H1 (cell line): Measurements from ENCODE around the gene SNX6. TPM values are rescaled to one million over a fixed set of nuclear protein-coding genes. Genes with fewer than 3 reads are reported as not detected.
"Not testable (repeated sequence)": the region's sequence is repeated elsewhere in the genome, so short reads cannot be mapped to it uniquely, and the experiment has no call there.

Experiments
- CTCF ChIA-PET: fragments of 300-600 bp; sonication (Branson Sonifier 250); formaldehyde crosslinking; loops from one replicate; lab custom pipeline; 2021; ENCODE audit not compliant: partially characterized antibody; lab: Charles Lee
- POLR2A ChIA-PET: fragments of 300-600 bp; sonication (Branson Sonifier 250); formaldehyde crosslinking; loops from one replicate; lab custom pipeline; 2021; ENCODE audit warnings: inconsistent platforms; ENCODE audit not compliant: partially characterized antibody; lab: Charles Lee
- DNase-seq, 2 experiments: peaks; one replicate each; pipeline versions ENCODE4 v3.0.0 to v3.0.0-alpha.2; 2010 to 2022; ENCODE audit warnings: low spot score in 2 of 2, low read depth in 1 of 2, mixed read lengths in 1 of 2
- FAIRE-seq: peaks from 2 replicates; lab custom pipeline; 2011; peaks lifted over from hg19 to GRCh38; lab: Jason Lieb, UNC
- H2AFZ ChIP-seq: 2 replicates; pipeline ENCODE4 v1.8.1; 2012; ENCODE audit warnings: low read length, inconsistent platforms
- H2AK5ac ChIP-seq: 2 replicates; pipeline ENCODE4 v1.6.1; 2013; ENCODE audit warnings: low read depth, low read length
- H2BK120ac ChIP-seq: replicated peaks from 2 replicates; pipeline ENCODE3; 2013; ENCODE audit warnings: low read depth, low read length, inconsistent platforms
- H2BK12ac ChIP-seq: 2 replicates; pipeline ENCODE4 v1.6.1; 2013; ENCODE audit warnings: low read depth, low read length
- H2BK15ac ChIP-seq: 2 replicates; pipeline ENCODE4 v1.6.1; 2013; ENCODE audit warnings: low read length
- H2BK20ac ChIP-seq: 2 replicates; pipeline ENCODE4 v1.6.1; 2013; ENCODE audit warnings: low read length
- H2BK5ac ChIP-seq: 2 replicates; pipeline ENCODE4 v1.6.1; 2013; ENCODE audit warnings: low read depth, low read length
- H3K14ac ChIP-seq: 2 replicates; pipeline ENCODE4 v1.6.1; 2013; ENCODE audit warnings: inconsistent platforms; ENCODE audit not compliant: insufficient read length
- H3K18ac ChIP-seq: 2 replicates; pipeline ENCODE4 v1.6.1; 2013; ENCODE audit warnings: low read length; ENCODE audit errors: extremely low read depth
- H3K23ac ChIP-seq: 2 replicates; pipeline ENCODE4 v1.6.1; 2013; ENCODE audit warnings: inconsistent platforms; ENCODE audit not compliant: insufficient read length
- H3K23me2 ChIP-seq: 2 replicates; pipeline ENCODE4 v1.6.1; 2013; ENCODE audit warnings: low read depth, low read length
- H3K27ac ChIP-seq: 2 replicates; pipeline ENCODE4 v1.6.1; 2011; ENCODE audit warnings: low read depth, low read length, inconsistent platforms
- H3K27me3 ChIP-seq, 4 experiments: replicated peaks in 1 of 4; 1 replicate in 1 of 4; 2 replicates in 3 of 4; pipeline versions ENCODE4 v1.6.1 to v1.8.1; 2011 to 2013; ENCODE audit warnings: low read length in 3 of 4, mild to moderate bottlenecking in 3 of 4, inconsistent platforms in 2 of 4, mixed read lengths in 2 of 4, moderate library complexity in 1 of 4; ENCODE audit not compliant: control insufficient read depth in 3 of 4, insufficient read depth in 3 of 4; ENCODE audit errors: extremely low read depth in 1 of 4
- H3K36me3 ChIP-seq, 4 experiments: 2 replicates each; pipeline versions ENCODE4 v1.6.1 to v1.8.1; 2011 to 2013; ENCODE audit warnings: mild to moderate bottlenecking in 4 of 4, low read length in 3 of 4, moderate library complexity in 2 of 4, control low read depth in 1 of 4, inconsistent platforms in 1 of 4; ENCODE audit not compliant: insufficient read depth in 4 of 4, control insufficient read depth in 2 of 4
- H3K4ac ChIP-seq: replicated peaks from 2 replicates; pipeline ENCODE3; 2013; ENCODE audit warnings: low read length, low read depth, mixed read lengths, inconsistent platforms; ENCODE audit not compliant: insufficient read length
- H3K4me1 ChIP-seq, 4 experiments: replicated peaks in 1 of 4; 1 replicate in 1 of 4; 2 replicates in 3 of 4; pipeline versions ENCODE4 v1.6.1 to v1.8.1; 2011 to 2013; ENCODE audit warnings: low read length in 3 of 4, inconsistent platforms in 2 of 4, mixed read lengths in 1 of 4; ENCODE audit not compliant: insufficient read depth in 4 of 4, control insufficient read depth in 3 of 4
- H3K4me2 ChIP-seq, 2 experiments: 2 replicates each; pipeline versions ENCODE4 v1.6.1 to v1.8.1; 2011 to 2013; ENCODE audit warnings: low read depth in 2 of 2, low read length in 2 of 2, control low read depth in 1 of 2, inconsistent platforms in 1 of 2, mild to moderate bottlenecking in 1 of 2; ENCODE audit not compliant: insufficient read depth in 1 of 2
- H3K4me3 ChIP-seq, 4 experiments: fragments of 200-600, 300-600 bp in 1 of 4; sonication (generic), shearing (Covaris generic), sonication (Bioruptor Twin) in 1 of 4; 2 replicates each; pipeline versions ENCODE4 v1.5.1 to v1.8.1; 2011 to 2016; ENCODE audit warnings: low read length in 4 of 4, low read depth in 3 of 4, control low read depth in 2 of 4, inconsistent platforms in 2 of 4, mild to moderate bottlenecking in 2 of 4, mixed read lengths in 1 of 4, moderate library complexity in 1 of 4; ENCODE audit not compliant: insufficient read depth in 2 of 4; ENCODE audit errors: extremely low read depth in 1 of 4
- H3K56ac ChIP-seq: replicated peaks from 2 replicates; pipeline ENCODE3; 2013; ENCODE audit warnings: low read depth, mild to moderate bottlenecking, mixed read lengths, low read length, inconsistent platforms; ENCODE audit not compliant: insufficient read length
- H3K79me1 ChIP-seq: 2 replicates; pipeline ENCODE4 v1.6.1; 2013; ENCODE audit warnings: low read depth, low read length, control low read depth
- H3K79me2 ChIP-seq, 2 experiments: 2 replicates each; pipeline versions ENCODE4 v1.6.1 to v1.8.1; 2012 to 2013; ENCODE audit warnings: low read length in 2 of 2, mild to moderate bottlenecking in 2 of 2, inconsistent platforms in 1 of 2; ENCODE audit not compliant: insufficient read depth in 2 of 2, control insufficient read depth in 1 of 2
- H3K9ac ChIP-seq, 4 experiments: replicated peaks in 1 of 4; 1 replicate in 1 of 4; 2 replicates in 3 of 4; pipeline versions ENCODE4 v1.6.1 to v1.8.1; 2011 to 2013; ENCODE audit warnings: low read depth in 3 of 4, low read length in 3 of 4, control low read depth in 2 of 4, mild to moderate bottlenecking in 2 of 4, moderate library complexity in 2 of 4, inconsistent platforms in 1 of 4; ENCODE audit errors: extremely low read depth in 1 of 4
- H3K9me3 ChIP-seq, 2 experiments: 2 replicates each; pipeline versions ENCODE4 v1.6.1 to v1.8.1; 2012 to 2013; ENCODE audit warnings: mild to moderate bottlenecking in 2 of 2, moderate library complexity in 2 of 2, control low read depth in 1 of 2, inconsistent platforms in 1 of 2, low read depth in 1 of 2, low read length in 1 of 2, mixed read lengths in 1 of 2; ENCODE audit not compliant: insufficient read depth in 2 of 2
- H4K20me1 ChIP-seq, 2 experiments: replicated peaks in 1 of 2; 2 replicates each; pipeline versions ENCODE3 to v1.8.1; 2011 to 2013; ENCODE audit warnings: inconsistent platforms in 2 of 2, low read length in 2 of 2, mild to moderate bottlenecking in 1 of 2; ENCODE audit not compliant: insufficient read depth in 2 of 2, control insufficient read depth in 1 of 2
- H4K5ac ChIP-seq: 2 replicates; pipeline ENCODE4 v1.6.1; 2013; ENCODE audit warnings: low read length, low read depth, mixed read lengths, inconsistent platforms; ENCODE audit not compliant: insufficient read length
- H4K8ac ChIP-seq: 2 replicates; pipeline ENCODE4 v1.8.0; 2013; ENCODE audit warnings: mild to moderate bottlenecking, moderate library complexity, low read length, inconsistent platforms; ENCODE audit not compliant: insufficient read depth; ENCODE audit errors: extremely low read depth
- H4K91ac ChIP-seq: replicated peaks from 2 replicates; pipeline ENCODE3; 2013; ENCODE audit warnings: low read length, mixed read lengths, inconsistent platforms; ENCODE audit not compliant: insufficient read length
- WGBS, 2 experiments: shearing (Covaris generic) in 1 of 2; methylation state at CpG; one replicate each; pipeline versions ENCODE4 v1.1.6 to v1.1.7; 2013 to 2015; ENCODE audit warnings: low lambda C conversion rate in 2 of 2, mixed read lengths in 2 of 2, inconsistent platforms in 1 of 2, low coverage in 1 of 2, missing lambda C conversion rate in 1 of 2; ENCODE audit not compliant: insufficient replicate concordance in 2 of 2, insufficient coverage in 1 of 2, insufficient read length in 1 of 2; ENCODE audit errors: extremely low coverage in 1 of 2, missing lambda C conversion rate in 1 of 2; 5-methylcytosine and 5-hydroxymethylcytosine counted together
- polyA plus RNA-seq, 7 experiments: library from polyadenylated mRNA; depleted of rRNA in 3 of 7; stranded (reverse) in 5 of 7; unstranded in 2 of 7; fragments of >200 nt in 5 of 7; fragments of 200-250 nt in 2 of 7; gene quantifications; 1 replicate in 5 of 7; 2 replicates in 1 of 7; 4 replicates in 1 of 7; pipeline versions ENCODE4 v1.2.1 to v1.2.3, GENCODE V29; 2011 to 2013; ENCODE audit warnings: missing spikeins in 2 of 7, mixed read lengths in 2 of 7
- small RNA-seq: library from polyadenylated mRNA; stranded (forward); fragments of <200 nt; extraction: miRNeasy Mini kit (QIAGEN cat#:217004); gene quantifications from one replicate; pipeline ENCODE3, GENCODE V24; 2013; ENCODE audit not compliant: insufficient read depth
- total RNA-seq: library from RNA; stranded (reverse); fragmentation: NEBNext Ultra II Directional; extraction: Animal tissue kit (Norgen Biotek cat#: 25700); gene quantifications from 2 replicates; pipeline ENCODE4 v1.2.1, GENCODE V29; 2021

Gene SNX6
- total and polyA plus RNA-seq, 2 of the 8 experiments (the other 6 are each of a cell fraction or from before 2014, with no cell fraction given), result 53.4 to 71.1 TPM

- H2AFZ ChIP-seq, H3K79me1 ChIP-seq, H3K23me2 ChIP-seq, H3K56ac ChIP-seq, H3K4me2 ChIP-seq, H3K23ac ChIP-seq, H3K4ac ChIP-seq, H3K79me2 ChIP-seq, H2BK15ac ChIP-seq, H3K9me3 ChIP-seq, FAIRE-seq, H4K20me1 ChIP-seq, H4K5ac ChIP-seq, H3K27ac ChIP-seq, DNase-seq, H2BK120ac ChIP-seq, H3K14ac ChIP-seq, H4K91ac ChIP-seq, H3K9ac ChIP-seq, H3K4me1 ChIP-seq, H2AK5ac ChIP-seq, H2BK12ac ChIP-seq, H2BK5ac ChIP-seq, H3K18ac ChIP-seq, H3K27me3 ChIP-seq, H2BK20ac ChIP-seq, H4K8ac ChIP-seq, H3K4me3 ChIP-seq: not testable (repeated sequence)
- ChIA-PET CTCF (interaction anchor here (0.9 to 1.5 kb wide), 3 partner anchors 9 to 17 kb away, joined by 3 read pairs; no protein-coding TSS in a partner anchor), POLR2A (interaction anchor here (0.8 kb wide), 1 partner anchor 77 kb away, joined by 7 read pairs; no protein-coding TSS in a partner anchor)
- H3K36me3 ChIP-seq, result peaks cover 10 to 41% (median 32%) of the 10 kb centered on the region in 4 experiments
- 92% methylated on average over 7 of the region's 7 CpGs; no CpG with 5 or more reads in 1 of the 2 experiments for WGBS, 2 experiments
These were observed 109.5 kb downstream of the SNX6 start for GRCh38 chr14:34520304-34520970.

Small RNA genes within 50 kb of the gene (small RNA-seq; reads per million reads assigned to genes)
- not detected for gene RNU1-27P
- gene RNU1-28P, result not detected
- not detected for gene RNU6-1261P

Other genes starting within 250 kb of the SNX6 start
- gene SPTSSA, start 167.9 kb downstream of the SNX6 start, total RNA-seq, result 23.5 and 24.9 TPM in 2 replicates
- 24.1 and 28.5 TPM in 2 replicates for gene SPTSSA, start 167.9 kb downstream of the SNX6 start, polyA plus RNA-seq (2011; rRNA removed)
- gene EAPP, start 90.4 kb downstream of the SNX6 start, total RNA-seq, result 26.3 and 28.7 TPM in 2 replicates
- 11.2 and 18.3 TPM in 2 replicates for gene EAPP, start 90.4 kb downstream of the SNX6 start, polyA plus RNA-seq (2011; rRNA removed)
- gene CFL2, start 84.4 kb upstream of the SNX6 start, total RNA-seq, result 18.1 and 20.5 TPM in 2 replicates
- 5.2 and 9.7 TPM in 2 replicates for gene CFL2, start 84.4 kb upstream of the SNX6 start, polyA plus RNA-seq (2011; rRNA removed)
- 20.9 and 23.1 TPM in 2 replicates for gene BAZ1A, start 245.2 kb upstream of the SNX6 start, total RNA-seq
- gene BAZ1A, start 245.2 kb upstream of the SNX6 start, polyA plus RNA-seq (2011; rRNA removed), result 4.1 and 8.0 TPM in 2 replicates